Measurements from ENCODE around the gene ERAS.

ERAS gene

GRCh38 chrX:48826135-48826875 lies at the start of gene ERAS:
ERAS (plus strand) TSS chrX:48826513; CDS start chrX:48829124, 2,611 bp downstream.
- DNase-seq (ENCODE audit: low spot score), result no peak

GRCh38 chrX:48776818-48777439 lies 49.4 kb upstream of the ERAS start:
- DNase-seq (ENCODE audit: low spot score), result no peak

- no peak for DNase-seq (ENCODE audit: low spot score)
Observed at GRCh38 chrX:48779399-48779798, 46.9 kb upstream of the ERAS start.

GRCh38 chrX:48781705-48782104 lies 44.6 kb upstream of the ERAS start:
- no peak for DNase-seq (ENCODE audit: low spot score)

GRCh38 chrX:48782216-48782615 lies 44.1 kb upstream of the ERAS start:
- no peak for DNase-seq (ENCODE audit: low spot score)

- no peak for DNase-seq (ENCODE audit: low spot score)
Observed at GRCh38 chrX:48782795-48783194, 43.5 kb upstream of the ERAS start.

GRCh38 chrX:48784726-48785125 lies 41.6 kb upstream of the ERAS start:
- no peak for DNase-seq (ENCODE audit: low spot score)

- no peak for DNase-seq (ENCODE audit: low spot score)
Observed at GRCh38 chrX:48785186-48785539, 41.1 kb upstream of the ERAS start.

GRCh38 chrX:48785540-48786214 lies 40.6 kb upstream of the ERAS start:
- no peak for DNase-seq (ENCODE audit: low spot score)

- no peak for DNase-seq (ENCODE audit: low spot score)
Observed at GRCh38 chrX:48786341-48786800, 39.9 kb upstream of the ERAS start, which contains the start of gene GATA1. GATA1 (plus strand) TSS chrX:48786590; CDS start chrX:48791110, 4,520 bp downstream.

- DNase-seq (ENCODE audit: low spot score), result no peak
Observed at GRCh38 chrX:48786825-48787504, 39.3 kb upstream of the ERAS start.

GRCh38 chrX:48787505-48788443 lies 38.5 kb upstream of the ERAS start:
- no peak for DNase-seq (ENCODE audit: low spot score)

GRCh38 chrX:48789366-48790220 lies 36.7 kb upstream of the ERAS start:
- no peak for DNase-seq (ENCODE audit: low spot score)

GRCh38 chrX:48790477-48790876 lies 35.8 kb upstream of the ERAS start:
- no peak for DNase-seq (ENCODE audit: low spot score)

GRCh38 chrX:48791063-48791820 lies 35.1 kb upstream of the ERAS start:
- DNase-seq (ENCODE audit: low spot score), result no peak

- no peak for DNase-seq (ENCODE audit: low spot score)
Observed at GRCh38 chrX:48792219-48792618, 34.1 kb upstream of the ERAS start.

GRCh38 chrX:48793935-48794334 lies 32.4 kb upstream of the ERAS start:
- DNase-seq (ENCODE audit: low spot score), result no peak

- DNase-seq (ENCODE audit: low spot score), result no peak
Observed at GRCh38 chrX:48794340-48794910, 31.9 kb upstream of the ERAS start.

GRCh38 chrX:48794911-48795515 lies 31.3 kb upstream of the ERAS start:
- DNase-seq (ENCODE audit: low spot score), result no peak
